Measurements from ENCODE around the gene RP9. TPM values are rescaled to one million over a fixed set of nuclear protein-coding genes. Genes with fewer than 3 reads are reported as not detected.

The RP9 gene
- total and polyA plus RNA-seq, 2 of the 13 experiments (the other 11 are each of a cell fraction or from before 2014, with no cell fraction given), result 14.2 to 18.6 TPM

- no peak for TF ChIP-seq PRPF4 (IDR thresholded peaks at IDR 0.05; ENCODE audit: low read depth, low read length, poor library complexity, severe bottlenecking)
- TF ChIP-seq MXI1 (IDR thresholded peaks at IDR 0.05; ENCODE audit: borderline replicate concordance, low read depth, low read length), result no peak
- TF ChIP-seq ZNF746 (CRISPR knock-in tag; IDR thresholded peaks at IDR 0.05), result no peak
- no peak for TF ChIP-seq TCF12 (IDR thresholded peaks at IDR 0.05)
- no peak for TF ChIP-seq TCF12 (CRISPR knock-in tag; IDR thresholded peaks at IDR 0.05)
Observed at GRCh38 chr7:33128631-33128989, 19.4 kb upstream of the RP9 start (continued).

GRCh38 chr7:33127085-33127484, 17.9 kb upstream of the RP9 start:
- CTCF ChIA-PET (ENCODE audit: low intra/inter-chr PET ratio, low total read pairs), result no interaction called here
- no peaks in the 10 kb centered on the region for H3K79me2 ChIP-seq (ENCODE audit: insufficient read depth, low read length)
- no peak overlapping the region for H3K4me2 ChIP-seq (ENCODE audit: low read depth, low read length)
- H2AFZ ChIP-seq (ENCODE audit: low read length), result no peak overlapping the region
- intact Hi-C loops (cut with micrococcal nuclease; ENCODE audit: unreplicated experiment), result no loop called here
- TF ChIP-seq ELF3 (CRISPR knock-in tag; IDR thresholded peaks at IDR 0.05) (no peak), ZFP62 (CRISPR knock-in tag; IDR thresholded peaks at IDR 0.05) (no peak), SOX13 (IDR thresholded peaks at IDR 0.05) (no peak), SOX13 (CRISPR knock-in tag; conservative IDR thresholded peaks at IDR 0.05 in 1 of 2, IDR thresholded peaks at IDR 0.05 in 1 of 2) (no peak), NCOA1 (CRISPR knock-in tag; IDR thresholded peaks at IDR 0.05) (no peak)
- POLR2A ChIA-PET, result no interaction called here
- BruUV-seq (replicated peaks), result no TSS peak
- H3K9me3 ChIP-seq (ENCODE audit: low read length), result no peaks in the 10 kb centered on the region
- H4K20me1 ChIP-seq (ENCODE audit: insufficient read depth, low read length), result no peaks in the 10 kb centered on the region
- no peak overlapping the region for H3K9ac ChIP-seq (ENCODE audit: insufficient read depth, low read depth, low read length)
- DNase-seq (ENCODE audit: low spot score) (no peak), ATAC-seq (no peak), FAIRE-seq (no peak)
- H3K4me1 ChIP-seq (ENCODE audit: insufficient read depth, low read length), result peaks cover 28% of the 10 kb centered on the region
- H3K36me3 ChIP-seq (replicated peaks in 1 of 2; ENCODE audit: control insufficient read depth in 1 of 2, insufficient read depth in 2 of 2, low read length in 2 of 2), result no peaks in the 10 kb centered on the region
- H3K27ac ChIP-seq (ENCODE audit: extremely low read length, insufficient read depth, low read length), result no peak overlapping the region
- 2% methylated on average over 2 of the region's 2 CpGs for WGBS (ENCODE audit: low lambda C conversion rate)
- no peaks in the 10 kb centered on the region; a peak in 1 of 5 replicates for H3K27me3 ChIP-seq (ENCODE audit: control insufficient read depth in 1 of 2, insufficient read depth in 2 of 2, low read length in 2 of 2)
- in situ Hi-C loops (cut with HindIII; ENCODE audit: extremely low pct_ligation_motif_present, low pct_unique_long_range_greater_than_20kb), result no loop called here
- H3K4me3 ChIP-seq (replicated peaks in 1 of 3; ENCODE audit: insufficient read depth in 1 of 3, low read depth in 2 of 3, low read length in 3 of 3), result no peak overlapping the region
